ENCODE data around the gene ZNF280A.

Gene ZNF280A

GRCh38 chr22:22550789-22551434 lies 30.8 kb upstream of the ZNF280A start:
- DNase-seq (ENCODE audit: low read depth), result no peak
- no peak for TF ChIP-seq CTCF (IDR thresholded peaks at IDR 0.05; ENCODE audit: low read depth, low read length, missing control alignments)
- no peak overlapping the region for H3K4me3 ChIP-seq (ENCODE audit: low read depth, low read length)

DNA sequence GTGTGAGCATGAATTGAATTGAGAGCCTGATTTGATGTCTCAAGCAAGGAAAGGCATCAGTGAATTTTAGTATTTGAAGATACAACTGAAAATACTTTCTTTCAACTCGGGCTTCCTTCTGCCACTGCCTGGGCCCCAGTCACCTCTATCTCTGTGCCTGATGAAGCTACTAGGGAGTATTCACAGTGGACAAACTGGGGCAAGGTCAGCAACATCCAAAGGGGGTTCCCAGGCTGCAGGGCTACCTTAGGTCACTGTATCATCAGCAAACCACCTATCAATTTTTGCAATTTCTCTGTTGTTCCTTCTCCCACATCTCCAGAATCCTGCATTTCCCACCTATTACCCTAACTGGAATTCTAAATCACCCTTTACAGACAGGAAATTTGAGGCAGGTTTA lies 28.8 kb upstream of the ZNF280A start:
- no peak for DNase-seq (ENCODE audit: low read depth)

DNA sequence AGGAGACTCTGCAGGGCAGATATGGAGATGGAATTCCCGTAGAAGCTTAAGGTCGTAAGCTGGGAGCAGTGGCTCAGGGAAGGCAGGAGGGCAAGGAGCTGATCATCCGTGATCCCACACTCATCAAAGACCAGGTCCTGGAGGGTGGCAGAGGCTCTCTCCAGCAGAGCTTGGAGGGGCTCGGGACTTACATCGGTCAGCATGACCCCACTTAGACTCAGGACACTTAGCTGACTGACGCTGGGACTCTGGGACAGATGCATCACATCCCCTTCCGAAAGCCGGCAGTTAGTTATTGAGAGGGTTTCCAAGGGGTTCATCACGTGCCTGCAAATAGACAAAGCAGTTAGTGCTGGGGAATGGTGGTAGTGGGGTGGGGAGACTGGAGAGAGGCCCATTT lies 28.2 kb upstream of the ZNF280A start:
- H3K4me3 ChIP-seq (ENCODE audit: low read depth, low read length), result no peak overlapping the region
- no peak for DNase-seq (ENCODE audit: low read depth)
- no peak for TF ChIP-seq CTCF (IDR thresholded peaks at IDR 0.05; ENCODE audit: low read depth, low read length, missing control alignments)

More for the DNA sequence above, 28.8 kb upstream of the ZNF280A start:
- TF ChIP-seq CTCF (IDR thresholded peaks at IDR 0.05; ENCODE audit: low read depth, low read length, missing control alignments), result no peak
- no peak overlapping the region for H3K4me3 ChIP-seq (ENCODE audit: low read depth, low read length)

- DNase-seq (ENCODE audit: low read depth), result no peak
- no peak for TF ChIP-seq CTCF (IDR thresholded peaks at IDR 0.05; ENCODE audit: low read depth, low read length, missing control alignments)
- no peak overlapping the region for H3K4me3 ChIP-seq (ENCODE audit: low read depth, low read length)
Measured at GRCh38 chr22:22547692-22548300, 27.7 kb upstream of the ZNF280A start.

GRCh38 chr22:22547226-22547625 lies 27.2 kb upstream of the ZNF280A start:
- no peak overlapping the region for H3K4me3 ChIP-seq (ENCODE audit: low read depth, low read length)
- TF ChIP-seq CTCF (IDR thresholded peaks at IDR 0.05; ENCODE audit: low read depth, low read length, missing control alignments), result no peak
- DNase-seq (ENCODE audit: low read depth), result no peak

DNA sequence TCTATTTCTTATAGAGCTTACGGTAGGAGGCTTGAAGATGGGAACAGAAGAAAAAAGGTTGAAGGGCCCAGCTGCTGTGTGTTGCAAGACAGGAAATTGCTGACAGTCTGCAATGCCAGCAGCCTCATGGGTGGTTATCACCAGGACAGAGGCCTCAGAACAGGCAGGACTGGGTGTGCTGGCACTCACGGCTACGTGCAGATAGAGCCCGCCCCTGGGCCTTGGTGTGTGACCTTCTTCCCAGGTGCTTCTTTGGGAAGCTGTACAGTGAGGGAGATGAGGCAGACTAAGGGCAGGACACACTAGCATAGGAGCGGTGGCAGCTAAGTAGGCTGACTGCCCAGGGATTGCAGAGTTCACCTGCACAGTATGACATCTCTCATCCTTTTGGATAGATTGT lies 26.4 kb upstream of the ZNF280A start:
- H3K4me3 ChIP-seq (ENCODE audit: low read depth, low read length), result no peak overlapping the region
- DNase-seq (ENCODE audit: low read depth), result no peak
- no peak for TF ChIP-seq CTCF (IDR thresholded peaks at IDR 0.05; ENCODE audit: low read depth, low read length, missing control alignments)

- no peak for TF ChIP-seq CTCF (IDR thresholded peaks at IDR 0.05; ENCODE audit: low read depth, low read length, missing control alignments)
- no peak for DNase-seq (ENCODE audit: low read depth)
Measured at GRCh38 chr22:22545084-22545483, 25.0 kb upstream of the ZNF280A start.

More at GRCh38 chr22:22545084-22545483, 25.0 kb upstream of the ZNF280A start:
- H3K4me3 ChIP-seq (ENCODE audit: low read depth, low read length), result no peak overlapping the region
